NCI-H510A treated with DMSO at 0.1 percent for 48 hours (cell line): ENCODE measurements around the gene STRN.
"Not testable (repeated sequence)": the region's sequence is repeated elsewhere in the genome, so short reads cannot be mapped to it uniquely, and the experiment has no call there.

Experiments
- DNase-seq: peaks from one replicate; lab custom pipeline; 2025; lab: John Stamatoyannopoulos, UW

Gene STRN

DNA sequence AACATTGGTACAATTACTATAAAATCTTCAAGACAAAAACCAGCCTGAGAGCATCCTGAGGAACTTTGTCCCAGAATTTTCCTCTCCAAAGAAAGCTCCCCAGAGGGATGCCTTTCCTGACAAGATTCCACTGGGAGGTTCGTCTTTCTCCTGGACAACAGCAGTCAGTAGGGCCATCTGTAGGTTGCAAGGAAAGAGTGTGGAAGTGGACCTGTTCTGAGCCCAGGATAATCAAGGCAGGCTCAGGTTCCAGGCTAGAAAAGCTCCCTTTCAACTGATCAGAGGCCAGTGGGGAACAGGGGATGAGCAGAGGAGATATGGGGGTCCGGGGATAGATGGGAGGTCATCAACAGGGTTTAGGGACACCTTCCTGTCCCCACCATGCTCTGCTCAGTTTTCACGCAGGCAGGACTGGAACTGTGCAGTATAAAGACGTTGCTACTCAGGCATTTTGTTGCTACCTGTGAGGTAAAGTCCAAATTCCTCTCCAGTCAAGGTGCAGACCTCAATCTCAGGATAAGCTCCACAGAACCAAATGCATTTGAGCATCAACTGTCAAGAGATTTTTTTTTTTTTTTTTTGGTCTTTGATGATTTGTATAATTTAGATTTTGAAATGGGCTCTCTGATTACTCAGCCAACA, 126.2 kb downstream of the STRN start:
- DNase-seq = no peak

GRCh38 chr2:36834731-36835524, 131.4 kb downstream of the STRN start:
- no peak for DNase-seq

- no peak for DNase-seq
Observed at GRCh38 chr2:36834203-36834602, 132.1 kb downstream of the STRN start.

DNA sequence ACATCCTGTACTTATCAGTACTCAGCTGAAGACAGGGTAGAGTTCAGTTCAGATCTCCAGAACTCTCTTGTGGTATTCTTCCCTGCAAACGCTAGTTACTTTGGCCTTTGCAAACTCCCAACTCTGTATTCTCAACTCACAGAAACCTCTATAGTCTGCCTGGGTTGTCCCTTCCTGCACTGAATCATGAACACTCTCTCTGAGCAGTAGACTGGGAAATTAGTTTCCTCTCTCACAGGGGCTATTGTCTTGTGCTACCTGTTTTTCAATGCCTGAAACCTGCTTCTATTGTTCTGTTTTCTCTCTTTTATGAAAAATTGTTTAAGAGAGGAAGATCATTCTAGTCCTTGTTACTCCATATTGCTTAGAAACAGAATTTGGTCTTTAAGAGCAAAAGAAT, 135.2 kb downstream of the STRN start:
- no peak for DNase-seq

GRCh38 chr2:36824683-36825082, 141.7 kb downstream of the STRN start:
- not testable (repeated sequence) for DNase-seq

- DNase-seq = no peak
Observed at GRCh38 chr2:36824273-36824672, 142.1 kb downstream of the STRN start.

- no peak for DNase-seq
Observed at GRCh38 chr2:36823862-36824261, 142.5 kb downstream of the STRN start.

GRCh38 chr2:36820942-36821605, 145.3 kb downstream of the STRN start:
- DNase-seq = peak; percentile 98

GRCh38 chr2:36819095-36819711, 147.1 kb downstream of the STRN start:
- no peak for DNase-seq

GRCh38 chr2:36818542-36818941, 147.8 kb downstream of the STRN start:
- no peak for DNase-seq

- DNase-seq = no peak
Observed at GRCh38 chr2:36812196-36812595, 154.1 kb downstream of the STRN start.

GRCh38 chr2:36811071-36811470, 155.3 kb downstream of the STRN start:
- no peak for DNase-seq

- DNase-seq = no peak
Observed at GRCh38 chr2:36809069-36809445, 157.3 kb downstream of the STRN start.

DNA sequence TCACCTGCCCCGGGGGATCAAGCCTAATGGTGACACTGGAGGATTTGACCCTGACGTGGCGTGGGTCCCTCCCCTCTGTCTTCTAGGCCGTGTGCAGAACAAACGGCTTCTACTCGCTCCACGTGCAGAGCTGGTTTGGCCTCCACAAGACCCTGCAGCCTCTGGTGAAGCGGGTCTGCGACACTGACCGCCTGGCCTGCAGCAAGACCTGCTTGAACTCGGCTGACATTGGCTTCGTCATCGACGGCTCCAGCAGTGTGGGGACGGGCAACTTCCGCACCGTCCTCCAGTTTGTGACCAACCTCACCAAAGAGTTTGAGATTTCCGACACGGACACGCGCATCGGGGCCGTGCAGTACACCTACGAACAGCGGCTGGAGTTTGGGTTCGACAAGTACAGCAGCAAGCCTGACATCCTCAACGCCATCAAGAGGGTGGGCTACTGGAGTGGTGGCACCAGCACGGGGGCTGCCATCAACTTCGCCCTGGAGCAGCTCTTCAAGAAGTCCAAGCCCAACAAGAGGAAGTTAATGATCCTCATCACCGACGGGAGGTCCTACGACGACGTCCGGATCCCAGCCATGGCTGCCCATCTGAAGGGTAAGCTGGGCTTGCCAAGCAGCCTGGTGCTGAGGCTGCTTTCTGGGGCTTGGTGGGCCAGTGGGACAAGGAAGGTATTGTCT, 157.8 kb downstream of the STRN start:
- no peak for DNase-seq

GRCh38 chr2:36807223-36807886, 159.0 kb downstream of the STRN start:
- no peak for DNase-seq

GRCh38 chr2:36805635-36806224, 160.6 kb downstream of the STRN start:
- no peak for DNase-seq

GRCh38 chr2:36802952-36803351, 163.4 kb downstream of the STRN start:
- DNase-seq = no peak

DNA sequence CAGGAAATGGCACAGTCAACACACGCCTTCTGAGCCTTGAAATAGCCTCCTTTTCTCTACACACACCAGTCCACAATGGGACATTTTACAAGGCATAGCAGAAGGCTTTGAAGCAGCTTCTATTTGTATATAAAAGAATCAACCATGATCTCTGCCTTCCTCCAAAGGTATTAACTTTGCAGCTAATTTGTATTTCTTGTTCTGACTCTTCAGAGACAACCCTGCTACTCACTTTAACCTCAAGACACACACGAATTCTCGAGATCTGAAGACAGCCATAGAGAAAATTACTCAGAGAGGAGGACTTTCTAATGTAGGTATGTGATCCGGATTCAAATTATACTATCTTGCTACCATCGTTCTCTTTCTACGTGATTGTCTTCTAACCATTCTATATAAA, 165.2 kb downstream of the STRN start:
- no peak for DNase-seq

DNA sequence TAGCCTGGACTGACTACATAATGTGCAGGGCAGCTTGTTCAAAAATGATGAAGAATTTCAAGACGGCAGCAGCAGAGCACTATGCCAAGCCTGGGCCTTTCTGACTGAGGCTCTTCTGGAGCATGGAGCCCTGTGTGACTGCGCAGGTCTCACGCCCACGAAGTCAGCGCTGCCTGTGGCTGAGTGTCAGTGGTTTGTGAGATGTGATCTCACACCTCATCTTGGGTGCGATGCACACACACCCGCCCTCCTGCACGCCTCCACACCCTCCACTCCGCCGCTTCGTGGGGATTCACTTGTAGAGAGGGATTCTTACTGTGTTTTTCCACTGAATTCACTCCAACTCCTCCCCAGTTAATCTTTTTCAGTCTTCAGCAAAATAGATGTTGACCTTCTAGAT, 166.0 kb downstream of the STRN start:
- DNase-seq = no peak

DNA sequence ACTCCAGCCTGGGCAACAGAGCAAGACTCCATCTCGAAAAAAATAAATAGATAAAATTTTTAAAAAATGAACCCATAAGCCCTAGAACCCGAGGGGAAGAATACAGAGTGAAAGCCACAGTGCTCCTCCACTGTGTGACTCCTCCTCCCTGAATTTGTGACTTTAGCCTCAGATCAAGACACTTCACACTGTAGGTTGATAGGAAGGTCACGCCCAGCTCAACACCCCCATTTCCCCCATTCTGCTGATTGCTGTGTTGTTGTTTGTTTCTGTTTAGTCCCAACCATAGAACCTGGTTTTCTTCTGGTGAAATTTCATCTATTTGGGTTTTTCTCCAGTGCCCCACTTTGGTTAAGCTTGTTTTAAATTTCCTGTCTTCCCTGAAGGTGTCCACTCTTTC, 167.6 kb downstream of the STRN start:
- no peak for DNase-seq
